ENCODE data around the gene VMAC. TPM values are rescaled to one million over a fixed set of nuclear protein-coding genes. Genes with fewer than 3 reads are reported as not detected.

The VMAC gene
- polyA plus RNA-seq, 2 of the 4 experiments (the other 2 are of a cell fraction): 1.1 to 1.6 TPM

DNA sequence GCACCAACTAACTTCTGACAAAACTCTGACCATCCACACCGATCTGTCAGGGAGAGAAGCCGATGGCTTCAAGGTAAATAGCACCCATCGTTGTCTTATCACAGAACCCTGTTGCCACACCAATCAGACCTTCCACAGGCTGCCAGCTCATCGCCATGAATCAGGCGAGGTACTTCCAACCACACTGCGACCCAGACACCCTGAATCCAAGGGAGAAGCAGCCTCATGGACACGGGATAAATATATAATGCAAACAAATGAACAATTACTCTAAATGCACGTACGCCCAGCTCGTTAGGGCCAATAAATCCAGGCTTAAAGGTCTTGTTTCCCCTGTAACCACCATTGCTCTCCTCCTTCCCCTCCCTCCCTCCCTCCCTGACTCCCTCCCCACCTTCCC, 52.5 kb downstream of the VMAC start:
- H3K9me3 ChIP-seq: no peaks in the 10 kb centered on the region
- FAIRE-seq: no peak
- 81% methylated on average over 10 of the region's 10 CpGs for WGBS (ENCODE audit: missing lambda C conversion rate)
- peaks cover 32% of the 10 kb centered on the region; the same call in 2 of the 3 replicates for H3K4me1 ChIP-seq
- no peak for TF ChIP-seq HOXA7 (CRISPR knock-in tag; IDR thresholded peaks at IDR 0.05)
- no peak for TF ChIP-seq SMC3 (IDR thresholded peaks at IDR 0.05)
- no peak for TF ChIP-seq ZC3H11A (IDR thresholded peaks at IDR 0.05)
- TF ChIP-seq ESRRA (IDR thresholded peaks at IDR 0.05; ENCODE audit: borderline replicate concordance, low read length): no peak
- no peak for TF ChIP-seq RNF2 (IDR thresholded peaks at IDR 0.05; ENCODE audit: borderline replicate concordance, low read depth)
- no peak for TF ChIP-seq FOSL2 (IDR thresholded peaks at IDR 0.05)
- no peak for TF ChIP-seq FOSL2 (CRISPR knock-in tag; IDR thresholded peaks at IDR 0.05)
- TF ChIP-seq, protein P1, sequence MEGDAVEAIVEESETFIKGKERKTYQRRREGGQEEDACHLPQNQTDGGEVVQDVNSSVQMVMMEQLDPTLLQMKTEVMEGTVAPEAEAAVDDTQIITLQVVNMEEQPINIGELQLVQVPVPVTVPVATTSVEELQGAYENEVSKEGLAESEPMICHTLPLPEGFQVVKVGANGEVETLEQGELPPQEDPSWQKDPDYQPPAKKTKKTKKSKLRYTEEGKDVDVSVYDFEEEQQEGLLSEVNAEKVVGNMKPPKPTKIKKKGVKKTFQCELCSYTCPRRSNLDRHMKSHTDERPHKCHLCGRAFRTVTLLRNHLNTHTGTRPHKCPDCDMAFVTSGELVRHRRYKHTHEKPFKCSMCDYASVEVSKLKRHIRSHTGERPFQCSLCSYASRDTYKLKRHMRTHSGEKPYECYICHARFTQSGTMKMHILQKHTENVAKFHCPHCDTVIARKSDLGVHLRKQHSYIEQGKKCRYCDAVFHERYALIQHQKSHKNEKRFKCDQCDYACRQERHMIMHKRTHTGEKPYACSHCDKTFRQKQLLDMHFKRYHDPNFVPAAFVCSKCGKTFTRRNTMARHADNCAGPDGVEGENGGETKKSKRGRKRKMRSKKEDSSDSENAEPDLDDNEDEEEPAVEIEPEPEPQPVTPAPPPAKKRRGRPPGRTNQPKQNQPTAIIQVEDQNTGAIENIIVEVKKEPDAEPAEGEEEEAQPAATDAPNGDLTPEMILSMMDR (IDR thresholded peaks at IDR 0.05): no peak
- TF ChIP-seq CEBPB (IDR thresholded peaks at IDR 0.05): no peak
- TF ChIP-seq TFCP2L1 (CRISPR knock-in tag; IDR thresholded peaks at IDR 0.05): no peak
- no peak for TF ChIP-seq HOXB5 (CRISPR knock-in tag; IDR thresholded peaks at IDR 0.05)
- TF ChIP-seq, protein P2, sequence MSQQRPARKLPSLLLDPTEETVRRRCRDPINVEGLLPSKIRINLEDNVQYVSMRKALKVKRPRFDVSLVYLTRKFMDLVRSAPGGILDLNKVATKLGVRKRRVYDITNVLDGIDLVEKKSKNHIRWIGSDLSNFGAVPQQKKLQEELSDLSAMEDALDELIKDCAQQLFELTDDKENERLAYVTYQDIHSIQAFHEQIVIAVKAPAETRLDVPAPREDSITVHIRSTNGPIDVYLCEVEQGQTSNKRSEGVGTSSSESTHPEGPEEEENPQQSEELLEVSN (IDR thresholded peaks at IDR 0.05; ENCODE audit: borderline replicate concordance, low read depth): no peak
- TF ChIP-seq, protein P3, sequence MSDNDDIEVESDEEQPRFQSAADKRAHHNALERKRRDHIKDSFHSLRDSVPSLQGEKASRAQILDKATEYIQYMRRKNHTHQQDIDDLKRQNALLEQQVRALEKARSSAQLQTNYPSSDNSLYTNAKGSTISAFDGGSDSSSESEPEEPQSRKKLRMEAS (IDR thresholded peaks at IDR 0.05): no peak
- TF ChIP-seq POLR2A (IDR thresholded peaks at IDR 0.05; ENCODE audit: low read length): no peak
- no peak overlapping the region for H3K4me2 ChIP-seq
- ATAC-seq: no peak; a peak in 1 of 6 replicates
- ChIA-PET CTCF (interaction anchor here (3.0 kb wide), 1 partner anchor 10 kb away, joined by 17 read pairs; no protein-coding TSS in a partner anchor), POLR2A (no interaction called here)
- no peak overlapping the region for H3K4me3 ChIP-seq
- no peak overlapping the region for H3K27ac ChIP-seq
- DNase-seq (ENCODE audit: low read depth in 1 of 2, low spot score in 1 of 2): no peak

DNA sequence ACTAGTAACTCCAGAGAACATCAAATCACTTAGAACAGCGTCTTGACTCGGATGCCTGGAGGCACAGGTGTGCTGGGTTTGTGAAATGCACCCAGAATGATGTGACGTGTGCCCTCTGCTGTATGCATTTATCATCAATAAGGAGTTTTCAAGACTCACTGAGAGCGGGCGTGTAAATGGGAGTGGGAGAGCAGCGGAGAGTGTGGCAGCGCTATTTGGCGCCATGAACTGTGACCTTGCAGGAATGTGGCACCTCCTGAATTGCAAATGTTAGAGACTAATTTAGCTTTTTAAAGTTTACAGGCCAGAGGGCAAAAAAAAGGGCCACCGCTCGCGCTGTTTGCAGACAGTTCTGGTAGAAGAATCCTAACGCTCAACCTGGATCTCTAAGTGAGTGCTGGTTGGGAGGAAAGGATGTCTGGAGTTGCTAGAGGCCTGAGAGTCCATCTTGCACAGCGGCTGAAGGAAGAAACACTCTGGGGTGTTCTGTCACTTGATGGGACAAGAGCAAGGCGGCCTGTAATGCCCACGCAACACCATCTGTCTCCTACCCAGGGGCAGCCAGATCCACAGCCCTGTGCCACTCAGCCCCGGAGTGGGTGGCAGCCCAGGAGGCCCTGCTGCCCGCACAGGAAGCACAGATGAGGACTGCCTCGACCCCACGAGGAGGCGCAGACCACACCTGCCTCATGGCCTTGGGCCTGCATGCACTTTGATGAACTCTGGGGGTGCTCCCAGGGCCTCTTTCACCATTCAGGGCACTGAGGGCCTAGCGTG, 53.6 kb downstream of the VMAC start:
- ChIA-PET CTCF (interaction anchor here (0.6 to 3.0 kb wide), 3 partner anchors 9 to 31 kb away, joined by 3 to 17 read pairs (median 6); no protein-coding TSS in a partner anchor), POLR2A (no interaction called here)
- TF ChIP-seq RNF2 (IDR thresholded peaks at IDR 0.05; ENCODE audit: borderline replicate concordance, low read depth) (no peak), TP53 (CRISPR knock-in tag; IDR thresholded peaks at IDR 0.05) (no peak), EP300 (IDR thresholded peaks at IDR 0.05) (no peak), HDAC2 (IDR thresholded peaks at IDR 0.05) (no peak), MYC (IDR thresholded peaks at IDR 0.05; ENCODE audit: borderline replicate concordance, low read length) (no peak), KDM1A (IDR thresholded peaks at IDR 0.05; ENCODE audit: low read depth) (no peak), KDM5A (IDR thresholded peaks at IDR 0.05) (no peak), EHMT2 (IDR thresholded peaks at IDR 0.05; ENCODE audit: low read depth) (no peak), NPAS2 (CRISPR knock-in tag; IDR thresholded peaks at IDR 0.05; ENCODE audit: borderline replicate concordance) (no peak), CHD4 (IDR thresholded peaks at IDR 0.05; ENCODE audit: borderline replicate concordance) (no peak), RFX5 (IDR thresholded peaks at IDR 0.05) (no peak), RAD21 (conservative IDR thresholded peaks at IDR 0.05 in 1 of 2, IDR thresholded peaks at IDR 0.05 in 1 of 2) (no peak), BHLHE40 (IDR thresholded peaks at IDR 0.05; ENCODE audit: low read depth, low read length) (no peak)
- TF ChIP-seq, protein P4, sequence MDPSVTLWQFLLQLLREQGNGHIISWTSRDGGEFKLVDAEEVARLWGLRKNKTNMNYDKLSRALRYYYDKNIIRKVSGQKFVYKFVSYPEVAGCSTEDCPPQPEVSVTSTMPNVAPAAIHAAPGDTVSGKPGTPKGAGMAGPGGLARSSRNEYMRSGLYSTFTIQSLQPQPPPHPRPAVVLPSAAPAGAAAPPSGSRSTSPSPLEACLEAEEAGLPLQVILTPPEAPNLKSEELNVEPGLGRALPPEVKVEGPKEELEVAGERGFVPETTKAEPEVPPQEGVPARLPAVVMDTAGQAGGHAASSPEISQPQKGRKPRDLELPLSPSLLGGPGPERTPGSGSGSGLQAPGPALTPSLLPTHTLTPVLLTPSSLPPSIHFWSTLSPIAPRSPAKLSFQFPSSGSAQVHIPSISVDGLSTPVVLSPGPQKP (IDR thresholded peaks at IDR 0.05; ENCODE audit: low read depth, low read length): no peak
- TF ChIP-seq, protein P5, sequence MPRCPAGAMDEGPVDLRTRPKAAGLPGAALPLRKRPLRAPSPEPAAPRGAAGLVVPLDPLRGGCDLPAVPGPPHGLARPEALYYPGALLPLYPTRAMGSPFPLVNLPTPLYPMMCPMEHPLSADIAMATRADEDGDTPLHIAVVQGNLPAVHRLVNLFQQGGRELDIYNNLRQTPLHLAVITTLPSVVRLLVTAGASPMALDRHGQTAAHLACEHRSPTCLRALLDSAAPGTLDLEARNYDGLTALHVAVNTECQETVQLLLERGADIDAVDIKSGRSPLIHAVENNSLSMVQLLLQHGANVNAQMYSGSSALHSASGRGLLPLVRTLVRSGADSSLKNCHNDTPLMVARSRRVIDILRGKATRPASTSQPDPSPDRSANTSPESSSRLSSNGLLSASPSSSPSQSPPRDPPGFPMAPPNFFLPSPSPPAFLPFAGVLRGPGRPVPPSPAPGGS (IDR thresholded peaks at IDR 0.05): no peak
- TF ChIP-seq, protein P6, sequence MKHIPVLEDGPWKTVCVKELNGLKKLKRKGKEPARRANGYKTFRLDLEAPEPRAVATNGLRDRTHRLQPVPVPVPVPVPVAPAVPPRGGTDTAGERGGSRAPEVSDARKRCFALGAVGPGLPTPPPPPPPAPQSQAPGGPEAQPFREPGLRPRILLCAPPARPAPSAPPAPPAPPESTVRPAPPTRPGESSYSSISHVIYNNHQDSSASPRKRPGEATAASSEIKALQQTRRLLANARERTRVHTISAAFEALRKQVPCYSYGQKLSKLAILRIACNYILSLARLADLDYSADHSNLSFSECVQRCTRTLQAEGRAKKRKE (CRISPR knock-in tag; IDR thresholded peaks at IDR 0.05; ENCODE audit: low read depth): no peak
- Histone ChIP-seq H3K4me1 (peaks cover 32% of the 10 kb centered on the region; the same call in 2 of the 3 replicates), H3K4me3 (no peak overlapping the region), H3K9me3 (no peaks in the 10 kb centered on the region), H3K4me2 (no peak overlapping the region), H3K27ac (no peak overlapping the region)
- no peak for FAIRE-seq
- ATAC-seq: no peak
- no peak for DNase-seq (ENCODE audit: low read depth in 1 of 2, low spot score in 1 of 2)
- 95% methylated on average over 13 of the region's 21 CpGs for WGBS (ENCODE audit: missing lambda C conversion rate)
